Fibroblast of skin of right biceps (primary cell): ENCODE data around the gene DBP.

Source experiments
- DNase-seq: peaks from one replicate; pipeline ENCODE4 v3.0.0-alpha.2; 2013

DBP gene

DNA sequence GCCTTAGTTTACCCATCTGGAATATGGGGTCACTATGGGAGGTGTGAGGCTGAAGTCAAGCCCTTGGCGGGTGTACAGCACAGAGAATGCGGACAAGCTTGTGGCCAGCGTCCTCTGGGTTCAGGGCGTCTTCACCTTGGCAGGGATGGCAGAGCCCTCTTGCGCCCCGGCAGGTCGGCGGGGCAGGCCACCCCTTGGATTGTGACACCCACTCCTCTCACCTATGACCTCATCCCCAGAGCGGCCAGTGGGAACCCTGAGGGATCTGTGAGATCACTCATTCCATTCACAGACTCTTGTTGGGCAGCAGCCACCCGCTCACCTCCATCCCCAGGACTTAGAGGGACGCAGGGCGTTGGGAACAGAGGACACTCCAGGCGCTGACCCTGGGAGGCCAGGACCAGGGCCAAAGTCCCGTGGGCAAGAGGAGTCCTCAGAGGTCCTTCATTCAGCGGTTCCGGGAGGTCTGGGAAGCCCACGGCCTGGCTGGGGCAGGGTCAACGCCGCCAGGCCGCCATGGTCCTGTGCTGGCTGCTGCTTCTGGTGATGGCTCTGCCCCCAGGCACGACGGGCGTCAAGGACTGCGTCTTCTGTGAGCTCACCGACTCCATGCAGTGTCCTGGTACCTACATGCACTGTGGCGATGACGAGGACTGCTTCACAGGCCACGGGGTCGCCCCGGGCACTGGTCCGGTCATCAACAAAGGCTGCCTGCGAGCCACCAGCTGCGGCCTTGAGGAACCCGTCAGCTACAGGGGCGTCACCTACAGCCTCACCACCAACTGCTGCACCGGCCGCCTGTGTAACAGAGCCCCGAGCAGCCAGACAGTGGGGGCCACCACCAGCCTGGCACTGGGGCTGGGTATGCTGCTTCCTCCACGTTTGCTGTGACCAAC, 30.5 kb downstream of the DBP start, which contains the start of gene SPACA4:
TSS of gene SPACA4 (plus strand) at position 280 of the 896 bp plus-strand sequence. CDS start at position 517, 237 bp downstream.
- DNase-seq: no peak

- no peak for DNase-seq
These were observed 33.3 kb downstream of the DBP start for GRCh38 chr19:48603850-48604249.

DNA sequence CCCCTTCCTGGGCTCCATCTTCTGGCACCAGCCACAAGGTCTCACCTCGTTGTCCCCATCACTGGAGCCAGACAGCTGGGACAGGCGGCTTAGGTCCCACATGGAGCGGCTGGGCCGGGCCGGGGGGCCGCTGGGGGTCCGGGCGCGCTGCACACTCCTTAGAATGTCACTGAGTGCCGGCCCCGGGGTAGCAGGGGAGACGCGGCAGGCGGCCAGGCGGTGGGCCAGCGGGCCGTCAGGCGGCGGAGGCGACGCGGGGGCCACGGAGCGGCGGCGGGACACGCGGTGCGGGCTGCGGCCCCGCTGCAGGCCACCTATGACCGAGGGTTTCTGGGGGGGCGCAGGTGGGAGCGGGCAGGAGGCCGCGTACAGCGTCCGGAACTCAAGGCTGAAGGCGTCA, 33.7 kb downstream of the DBP start:
- DNase-seq: no peak

- no peak for DNase-seq
These were observed 34.2 kb downstream of the DBP start for GRCh38 chr19:48603001-48603400.

DNA sequence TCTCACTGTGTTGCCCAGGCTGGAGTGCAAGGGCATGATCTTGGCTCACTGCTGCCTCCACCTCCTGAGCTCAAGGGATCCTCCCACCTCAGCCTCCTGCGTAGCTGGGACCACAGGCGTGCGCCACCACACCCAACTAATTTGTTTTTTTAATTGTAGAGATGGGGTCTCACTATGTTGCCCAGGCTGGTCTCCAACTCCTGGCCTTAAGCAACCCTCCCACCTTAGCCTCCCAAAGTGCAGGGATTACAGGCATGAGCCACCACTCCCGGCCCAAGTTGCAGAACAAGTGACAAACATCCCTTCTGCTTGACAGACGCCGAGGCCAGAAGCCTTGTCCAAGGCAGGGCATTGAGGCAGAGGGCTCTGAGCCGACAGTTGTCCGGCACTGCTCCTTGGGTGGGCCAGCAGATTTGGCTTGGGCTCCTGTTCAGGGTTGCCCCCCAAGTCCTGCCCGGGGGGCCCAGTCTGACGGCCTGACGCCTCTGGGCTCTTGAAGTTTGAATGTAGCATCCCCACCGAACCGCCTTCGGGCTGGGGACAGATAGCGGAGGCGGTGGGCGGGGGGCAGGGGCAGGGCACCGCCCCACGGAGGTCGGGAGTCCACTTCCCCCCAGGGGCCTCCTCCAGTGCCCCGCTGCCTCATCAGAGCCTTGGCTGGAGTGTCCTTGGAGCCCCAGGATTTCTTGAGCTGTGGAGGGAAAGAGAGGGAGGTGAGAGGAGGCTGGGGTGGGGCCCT, 36.3 kb downstream of the DBP start:
- no peak for DNase-seq

- no peak for DNase-seq
These were observed 38.0 kb downstream of the DBP start for GRCh38 chr19:48598996-48599700.

GRCh38 chr19:48596679-48597465, 40.3 kb downstream of the DBP start:
- no peak for DNase-seq

GRCh38 chr19:48596237-48596636, 40.9 kb downstream of the DBP start:
- no peak for DNase-seq

- no peak for DNase-seq
These were observed 41.3 kb downstream of the DBP start for GRCh38 chr19:48595833-48596232.

GRCh38 chr19:48595171-48595570, 42.0 kb downstream of the DBP start:
- DNase-seq: no peak

DNA sequence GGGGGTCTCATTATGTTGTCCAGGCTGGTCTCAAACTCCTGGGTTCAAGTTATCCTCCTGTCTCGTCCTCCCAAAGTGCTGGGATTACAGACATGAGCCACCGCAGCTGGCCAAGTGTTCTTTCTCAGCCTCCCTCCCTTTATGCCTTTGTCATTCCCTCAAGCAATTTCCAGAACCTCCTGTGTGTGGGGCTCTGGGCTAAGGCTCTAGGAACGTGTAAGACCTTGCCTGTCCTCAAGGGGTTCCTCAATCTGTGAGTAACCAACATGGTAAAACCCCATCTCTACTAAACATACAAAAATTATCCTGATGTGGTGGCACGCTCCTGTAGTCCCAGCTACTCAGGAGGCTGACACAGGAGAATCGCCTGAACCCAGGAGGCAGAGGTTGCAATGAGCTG, 46.2 kb downstream of the DBP start:
- DNase-seq: no peak

GRCh38 chr19:48588670-48589401, 48.3 kb downstream of the DBP start:
- DNase-seq: peak; percentile 80

- no peak for DNase-seq
These were observed 49.8 kb downstream of the DBP start for GRCh38 chr19:48587387-48587786.

DNA sequence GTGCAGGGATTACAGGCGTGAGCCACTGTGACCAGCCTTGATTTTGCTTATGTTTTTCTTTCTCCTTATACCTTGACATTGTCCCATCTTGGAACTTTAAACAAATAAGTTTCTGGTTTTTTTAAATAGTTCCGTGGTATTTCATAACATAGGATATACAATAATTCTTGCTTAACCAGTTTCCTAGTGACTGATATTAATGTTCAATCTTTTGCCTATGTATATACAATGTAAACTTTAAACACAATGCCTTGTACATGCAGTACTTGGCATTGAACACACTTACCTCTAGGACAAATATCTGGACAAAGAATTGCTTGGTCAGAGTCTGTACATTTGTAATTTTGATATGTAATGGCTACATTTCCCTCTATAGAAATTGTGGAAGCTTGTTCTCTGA, 55.0 kb downstream of the DBP start:
- DNase-seq: no peak
